ENCODE data around the gene PDE2A. TPM values are rescaled to one million over a fixed set of nuclear protein-coding genes. Genes with fewer than 3 reads are reported as not detected.

PDE2A gene
- total and polyA plus RNA-seq, 11 donors = 16.8 to 53.7 (median 23.7) TPM

DNA sequence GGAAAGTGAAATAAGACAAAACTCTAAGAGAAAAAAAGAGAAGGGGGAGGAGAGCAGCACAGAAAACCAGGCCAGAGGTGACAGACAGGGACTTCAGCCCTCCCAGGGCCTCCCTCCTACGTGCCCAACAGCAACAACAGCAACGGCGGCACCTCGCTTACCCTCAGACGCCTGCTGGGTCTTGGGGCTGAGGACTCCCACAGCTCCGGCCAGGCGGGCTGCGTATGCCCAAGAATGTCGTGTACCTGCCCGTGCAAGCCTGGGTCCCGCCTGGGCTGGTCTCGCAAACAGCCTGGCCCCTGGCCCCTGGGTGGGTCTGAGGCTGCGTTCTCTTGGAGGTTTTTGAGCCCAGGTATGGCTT is 47.4 kb upstream of the PDE2A start:
- WGBS, 4 donors = 1 to 19% (median 3%) methylated on average over 13 of the region's 13 CpGs

DNA sequence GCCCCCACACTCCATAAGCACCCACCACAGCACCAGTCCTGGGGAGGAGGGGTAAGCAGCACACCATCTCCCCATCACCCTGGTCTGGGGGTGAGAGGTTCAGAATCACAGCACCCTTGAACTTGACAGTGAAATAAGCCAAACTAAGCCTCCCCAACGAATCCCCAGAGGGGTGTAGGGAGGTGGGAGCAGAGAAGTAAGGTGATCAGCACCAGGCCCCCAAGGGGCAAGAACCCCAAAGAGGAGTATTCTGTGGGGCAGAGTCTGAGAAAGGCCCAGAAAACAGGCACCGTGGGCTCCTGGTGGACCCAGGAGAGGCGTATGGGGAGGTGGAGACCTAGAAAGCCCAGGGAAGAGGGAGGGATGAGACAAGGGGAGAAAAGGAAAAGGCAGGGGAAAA is 47.1 kb upstream of the PDE2A start:
- DNase-seq (peak in 2 of 5 donors; percentile 13 to 21), ATAC-seq (no peak)
- H3K27ac ChIP-seq = peak overlapping the region; percentile 82 to 98 (median 92)
- TF ChIP-seq POLR2A (IDR thresholded peaks at IDR 0.05) = no peak
- TF ChIP-seq, protein P1, sequence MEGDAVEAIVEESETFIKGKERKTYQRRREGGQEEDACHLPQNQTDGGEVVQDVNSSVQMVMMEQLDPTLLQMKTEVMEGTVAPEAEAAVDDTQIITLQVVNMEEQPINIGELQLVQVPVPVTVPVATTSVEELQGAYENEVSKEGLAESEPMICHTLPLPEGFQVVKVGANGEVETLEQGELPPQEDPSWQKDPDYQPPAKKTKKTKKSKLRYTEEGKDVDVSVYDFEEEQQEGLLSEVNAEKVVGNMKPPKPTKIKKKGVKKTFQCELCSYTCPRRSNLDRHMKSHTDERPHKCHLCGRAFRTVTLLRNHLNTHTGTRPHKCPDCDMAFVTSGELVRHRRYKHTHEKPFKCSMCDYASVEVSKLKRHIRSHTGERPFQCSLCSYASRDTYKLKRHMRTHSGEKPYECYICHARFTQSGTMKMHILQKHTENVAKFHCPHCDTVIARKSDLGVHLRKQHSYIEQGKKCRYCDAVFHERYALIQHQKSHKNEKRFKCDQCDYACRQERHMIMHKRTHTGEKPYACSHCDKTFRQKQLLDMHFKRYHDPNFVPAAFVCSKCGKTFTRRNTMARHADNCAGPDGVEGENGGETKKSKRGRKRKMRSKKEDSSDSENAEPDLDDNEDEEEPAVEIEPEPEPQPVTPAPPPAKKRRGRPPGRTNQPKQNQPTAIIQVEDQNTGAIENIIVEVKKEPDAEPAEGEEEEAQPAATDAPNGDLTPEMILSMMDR (IDR thresholded peaks at IDR 0.05) = no peak
- 6 to 14% (median 10%) methylated on average over 3 of the region's 3 CpGs for WGBS, 4 donors
- intact Hi-C loops (cut with DNase I) = loop anchor here in 6 of 10 donors (5.0 to 10.0 kb wide), 7 partner anchors 91 to 564 kb away; partner anchors contain the start of genes ATG16L2 (in 1 of the 6), FCHSD2 (in 1 of the 6) and P2RY6 (in 1 of the 6)
- H3K4me3 ChIP-seq = peak overlapping the region; percentile 25 to 86 (median 71)
- peaks cover 0 to 41% (median 6%) of the 10 kb centered on the region in 9 donors for H3K36me3 ChIP-seq
- no peaks in the 10 kb centered on the region for H3K27me3 ChIP-seq
- H3K4me1 ChIP-seq = peaks cover 3 to 91% (median 53%) of the 10 kb centered on the region in 12 donors
- H3K9me3 ChIP-seq = no peaks in the 10 kb centered on the region

More for the DNA sequence above, 47.4 kb upstream of the PDE2A start:
- Histone ChIP-seq H3K4me3 (peak overlapping the region; percentile 25 to 86 (median 71)), H3K9me3 (no peaks in the 10 kb centered on the region), H3K36me3 (peaks cover 0 to 41% (median 8%) of the 10 kb centered on the region in 9 donors), H3K27ac (peak overlapping the region; percentile 82 to 98 (median 92)), H3K27me3 (no peaks in the 10 kb centered on the region), H3K4me1 (peaks cover 3 to 87% (median 49%) of the 10 kb centered on the region in 12 donors)
- intact Hi-C loops (cut with DNase I) = loop anchor here in 6 of 10 donors (5.0 to 10.0 kb wide), 7 partner anchors 91 to 563 kb away; partner anchors contain the start of genes ATG16L2 (in 1 of the 6), FCHSD2 (in 1 of the 6) and P2RY6 (in 1 of the 6)
- peak in 3 of 5 donors; percentile 52 to 73 (median 70) for DNase-seq
- TF ChIP-seq, protein P1 (IDR thresholded peaks at IDR 0.05) = no peak
- TF ChIP-seq POLR2A (IDR thresholded peaks at IDR 0.05) = no peak
- ATAC-seq = peak in 3 of 4 donors; percentile 10 to 32 (median 19)

DNA sequence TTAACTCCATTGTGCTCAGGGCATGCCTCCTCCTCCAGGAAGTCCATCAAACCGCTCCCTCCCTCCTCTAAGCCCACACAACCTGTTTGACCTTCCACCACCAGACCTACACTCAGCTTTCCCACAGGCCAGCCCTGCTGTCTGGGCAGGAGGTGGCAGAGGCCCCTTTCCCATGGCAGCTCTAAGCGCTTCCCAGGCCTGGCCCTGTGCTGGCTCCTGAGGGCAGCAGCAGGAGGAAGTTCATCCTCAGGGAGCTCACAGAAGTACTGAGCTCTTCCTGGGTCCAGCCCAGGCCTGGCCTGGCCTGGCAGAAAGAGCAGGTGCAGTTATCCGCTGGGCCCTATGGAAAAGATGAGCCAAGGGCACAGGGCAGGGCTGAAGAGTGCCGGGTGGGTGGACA is 46.6 kb upstream of the PDE2A start:
- ATAC-seq = peak in 3 of 4 donors; percentile 0 to 2 (median 1)
- H3K27ac ChIP-seq = peak overlapping the region; percentile 82 to 98 (median 92)

DNA sequence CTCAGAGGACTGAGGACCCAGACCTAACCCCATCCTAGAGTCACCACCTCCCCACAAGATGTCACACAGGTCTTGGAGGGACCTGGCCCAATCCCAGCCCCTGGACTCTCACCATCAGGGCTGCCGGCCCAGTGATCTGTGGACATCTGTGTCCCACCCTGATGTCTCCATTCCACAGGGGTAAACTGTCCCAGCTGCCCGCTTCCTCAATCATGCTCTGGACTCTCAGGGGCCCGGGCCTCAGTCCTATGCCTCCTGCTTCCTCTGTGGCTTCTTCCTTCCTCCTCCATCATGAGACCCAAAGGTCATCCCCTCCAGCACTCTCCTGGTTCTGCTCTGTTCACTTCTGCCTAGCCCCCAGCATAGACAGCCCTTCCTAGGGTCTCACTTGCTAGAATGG is 45.8 kb upstream of the PDE2A start:
- Histone ChIP-seq H3K9me3 (no peaks in the 10 kb centered on the region), H3K27ac (peak overlapping the region; percentile 82 to 98 (median 92)), H3K27me3 (no peaks in the 10 kb centered on the region), H3K36me3 (peaks cover 0 to 49% (median 6%) of the 10 kb centered on the region in 9 donors), H3K4me1 (peaks cover 3 to 96% (median 62%) of the 10 kb centered on the region in 12 donors), H3K4me3 (peak overlapping the region in 11 of 12 donors; percentile 39 to 86 (median 71))
- no peak for TF ChIP-seq POLR2A (IDR thresholded peaks at IDR 0.05)
- TF ChIP-seq, protein P1 (IDR thresholded peaks at IDR 0.05) = no peak
- intact Hi-C loops (cut with DNase I) = loop anchor here in 6 of 10 donors (5.0 to 10.0 kb wide), 7 partner anchors 92 to 565 kb away; partner anchors contain the start of genes ATG16L2 (in 1 of the 6), FCHSD2 (in 1 of the 6) and P2RY6 (in 1 of the 6)
- DNase-seq = peak in 1 of 5 donors; percentile 62
- ATAC-seq = no peak
- WGBS, 4 donors = 40 to 52% (median 47%) methylated on average over 3 of the region's 3 CpGs

More for the DNA sequence above, 46.6 kb upstream of the PDE2A start:
- intact Hi-C loops (cut with DNase I) = loop anchor here in 6 of 10 donors (5.0 to 10.0 kb wide), 7 partner anchors 92 to 564 kb away; partner anchors contain the start of genes ATG16L2 (in 1 of the 6), FCHSD2 (in 1 of the 6) and P2RY6 (in 1 of the 6)
- peak in 1 of 5 donors; percentile 40 for DNase-seq
- peaks cover 0 to 41% (median 6%) of the 10 kb centered on the region in 9 donors for H3K36me3 ChIP-seq
- no peaks in the 10 kb centered on the region for H3K27me3 ChIP-seq
- H3K4me1 ChIP-seq = peaks cover 3 to 96% (median 56%) of the 10 kb centered on the region in 12 donors
- H3K9me3 ChIP-seq = no peaks in the 10 kb centered on the region
- 44 to 76% (median 59%) methylated on average over 4 of the region's 4 CpGs for WGBS, 4 donors
- H3K4me3 ChIP-seq = peak overlapping the region; percentile 25 to 86 (median 71)
- no peak for TF ChIP-seq POLR2A (IDR thresholded peaks at IDR 0.05)
- TF ChIP-seq, protein P1 (IDR thresholded peaks at IDR 0.05) = no peak

Measured in heart left ventricle (tissue), 16 donors.